K562 (cell line): ENCODE data around the gene XKR3. TPM values are rescaled to one million over a fixed set of nuclear protein-coding genes. Genes with fewer than 3 reads are reported as not detected.

Source experiments
- ATAC-seq: fragments of 200-7000 bp; cut with Tn5 transposase; 3 replicates; pipeline ENCODE4 v1.9.1; 2020; ENCODE audit warnings: moderate library complexity
- BruUV-seq: library from RNA; stranded (reverse); fragments of 400-500 nt; replicated peaks from 2 replicates; lab custom pipeline; 2021; lab: Mats Ljungman, UMichigan
- CTCF ChIA-PET: fragments of 300-600 bp; formaldehyde crosslinking; extraction: SDS; loops from one replicate; lab custom pipeline; 2021; ENCODE audit warnings: low intra/inter-chr PET ratio; lab: Yijun Ruan, JAX
- POLR2A ChIA-PET: fragments of 300-600, 350-650 bp; sonication (Branson Sonifier 250); formaldehyde crosslinking; extraction: SDS; loops from one replicate; lab custom pipeline; 2021; ENCODE audit warnings: antibody characterized with exemption, inconsistent platforms; lab: Yijun Ruan, JAX
- DNase-seq, 4 experiments: peaks; one replicate each; pipeline versions ENCODE4 v3.0.0 to v3.0.0-alpha.2; 2011 to 2018; ENCODE audit warnings: low spot score in 3 of 4, mixed read lengths in 3 of 4; ENCODE audit errors: extremely low read depth in 1 of 4
- FAIRE-seq: peaks from 2 replicates; lab custom pipeline; 2011; peaks lifted over from hg19 to GRCh38; lab: Jason Lieb, UNC
- H2AFZ ChIP-seq: 2 replicates; pipeline ENCODE4 v1.6.0; 2011; ENCODE audit warnings: low read depth, low read length, control low read depth, inconsistent platforms
- H3K27ac ChIP-seq: fragments of 200-600 bp; 3 replicates; pipeline ENCODE4 v1.8.0; 2011; ENCODE audit warnings: low read depth, mild to moderate bottlenecking, control low read depth, inconsistent platforms, low read length, moderate library complexity, mixed read lengths; ENCODE audit errors: extremely low read depth
- H3K27me3 ChIP-seq, 2 experiments: fragments of 300-600 bp in 1 of 2; 2 replicates in 1 of 2; 3 replicates in 1 of 2; pipeline versions ENCODE4 v1.6.0 to v1.8.0; 2011; ENCODE audit warnings: inconsistent platforms in 2 of 2, low read length in 2 of 2, mild to moderate bottlenecking in 1 of 2, mixed read lengths in 1 of 2, moderate library complexity in 1 of 2; ENCODE audit not compliant: control insufficient read depth in 2 of 2, insufficient read depth in 2 of 2
- H3K36me3 ChIP-seq: fragments of 300-600 bp; 3 replicates; pipeline ENCODE4 v1.8.0; 2011; ENCODE audit warnings: mild to moderate bottlenecking, low read length, inconsistent platforms; ENCODE audit not compliant: control insufficient read depth, insufficient read depth
- H3K4me1 ChIP-seq, 2 experiments: fragments of 200-600 bp in 1 of 2; replicated peaks in 1 of 2; 2 replicates in 1 of 2; 3 replicates in 1 of 2; pipeline versions ENCODE4 v1.5.1 to v1.8.0; 2011; ENCODE audit warnings: inconsistent platforms in 2 of 2, low read length in 2 of 2, mild to moderate bottlenecking in 1 of 2, mixed read lengths in 1 of 2, moderate library complexity in 1 of 2; ENCODE audit not compliant: control insufficient read depth in 2 of 2, insufficient read depth in 2 of 2
- H3K4me2 ChIP-seq: 2 replicates; pipeline ENCODE4 v1.6.1; 2011; ENCODE audit warnings: low read length, control low read depth, inconsistent platforms, mixed read lengths; ENCODE audit not compliant: insufficient read depth
- H3K4me3 ChIP-seq: fragments of 200-600 bp; sonication (generic), shearing (Covaris generic); 2 replicates; pipeline ENCODE4 v1.5.1; 2016; ENCODE audit warnings: control low read depth, inconsistent platforms
- H3K79me2 ChIP-seq: fragments of 200-600 bp; 3 replicates; pipeline ENCODE4 v1.8.0; 2011; ENCODE audit warnings: low read length, inconsistent platforms; ENCODE audit not compliant: control insufficient read depth, insufficient read depth
- H3K9ac ChIP-seq, 2 experiments: 2 replicates each; pipeline versions ENCODE4 v1.6.0 to v1.6.1; 2011; ENCODE audit warnings: low read depth in 2 of 2, low read length in 2 of 2, control low read depth in 1 of 2, inconsistent platforms in 1 of 2, mild to moderate bottlenecking in 1 of 2, mixed read lengths in 1 of 2; ENCODE audit not compliant: insufficient read depth in 1 of 2
- H3K9me1 ChIP-seq: one replicate; pipeline ENCODE4 v1.6.0; 2011; ENCODE audit warnings: inconsistent platforms, mild to moderate bottlenecking, low read length, moderate library complexity; ENCODE audit not compliant: control insufficient read depth, insufficient read depth
- H3K9me3 ChIP-seq: replicated peaks from 2 replicates; pipeline ENCODE4 v1.5.1; 2011; ENCODE audit warnings: low read depth, low read length, inconsistent platforms; ENCODE audit not compliant: control insufficient read depth, insufficient read depth
- H4K20me1 ChIP-seq: replicated peaks from 2 replicates; pipeline ENCODE4 v1.6.1; 2011; ENCODE audit warnings: low read length, inconsistent platforms, mixed read lengths; ENCODE audit not compliant: control insufficient read depth, insufficient read depth
- CCNT2 ChIP-seq: IDR thresholded peaks from 2 replicates; pipeline ENCODE4 v1.6.1; 2011; ENCODE audit warnings: borderline replicate concordance, low read depth, mild to moderate bottlenecking, moderate library complexity, mixed read lengths, low read length; ENCODE audit not compliant: insufficient read length; ENCODE audit errors: extremely low read depth
- CUX1 ChIP-seq: fragments of 200-800 bp; sonication (Bioruptor generic); IDR thresholded peaks from 2 replicates; pipeline ENCODE4 v1.6.1; 2016; ENCODE audit warnings: missing genetic modification characterization, missing compliant biosample characterization
- FOXJ3 ChIP-seq: sonication (generic); formaldehyde crosslinking; IDR thresholded peaks from 2 replicates; pipeline ENCODE4 v1.4.0; 2020; ENCODE audit warnings: mild to moderate bottlenecking, missing genetic modification reagents
- GATA2 ChIP-seq: sonication (generic); formaldehyde crosslinking; IDR thresholded peaks from 2 replicates; pipeline ENCODE4 v1.4.0; 2020; ENCODE audit warnings: mild to moderate bottlenecking, missing genetic modification reagents
- MIER1 ChIP-seq: fragments of 450-650 bp; IDR thresholded peaks from 2 replicates; pipeline ENCODE4 v1.6.1; 2016; ENCODE audit warnings: antibody characterized with exemption, mild to moderate bottlenecking, low read depth
- POLR2H ChIP-seq: IDR thresholded peaks from 2 replicates; pipeline ENCODE4 v1.6.1; 2016; ENCODE audit warnings: missing genetic modification characterization, low read depth, mild to moderate bottlenecking, control low read depth, missing compliant biosample characterization, moderate library complexity
- PRMT5 ChIP-seq: sonication (generic); formaldehyde crosslinking; IDR thresholded peaks from 2 replicates; pipeline ENCODE4 v1.5.0; 2020; ENCODE audit warnings: missing genetic modification reagents
- SMARCC2 ChIP-seq: fragments of 450-650 bp; IDR thresholded peaks from 2 replicates; pipeline ENCODE4 v1.6.1; 2017; ENCODE audit warnings: antibody characterized with exemption, moderate library complexity, mild to moderate bottlenecking, low read depth
- TEAD2 ChIP-seq: fragments of 450-650 bp; IDR thresholded peaks from 2 replicates; pipeline ENCODE4 v1.6.1; 2016; ENCODE audit warnings: missing genetic modification characterization, control low read depth, missing compliant biosample characterization
- ZNF354B ChIP-seq: fragments of 250-450 bp; sonication (Bioruptor Pico); IDR thresholded peaks from 2 replicates; pipeline ENCODE4 v1.4.0; 2020
- ZNF592 ChIP-seq: fragments of 450-650 bp; IDR thresholded peaks from 2 replicates; pipeline ENCODE4 v1.6.1; 2017; ENCODE audit warnings: antibody characterized with exemption, mild to moderate bottlenecking
- ZNF740 ChIP-seq, 3 experiments: fragments of 200-800 bp in 1 of 3; sonication (Bioruptor generic) in 1 of 3; sonication (generic) in 1 of 3; formaldehyde crosslinking in 1 of 3; IDR thresholded peaks; 2 replicates each; pipeline versions ENCODE4 v1.6.1 to v1.8.0; 2016 to 2022; ENCODE audit warnings: mild to moderate bottlenecking in 2 of 3, missing compliant biosample characterization in 2 of 3, missing genetic modification characterization in 2 of 3, missing genetic modification reagents in 1 of 3
- WGBS: fragments of 100-300 bp; shearing (Covaris generic); methylation state at CpG from one replicate; pipeline ENCODE4 v1.1.6; 2016; ENCODE audit warnings: low coverage, mixed read lengths; ENCODE audit not compliant: insufficient coverage; ENCODE audit errors: missing lambda C conversion rate; 5-methylcytosine and 5-hydroxymethylcytosine counted together
- in situ Hi-C: fragments of 300-500 bp; cut with MboI; formaldehyde crosslinking; loops from 4 replicates; pipeline ENCODE4 v1.15.0; 2018; ENCODE audit warnings: inconsistent platforms, mixed read lengths
- intact Hi-C: fragments of 100-400 bp; cut with micrococcal nuclease; formaldehyde crosslinking; loops from 2 replicates; pipeline ENCODE4 v1.14.2; 2022
- polyA plus RNA-seq, 8 experiments: library from polyadenylated mRNA; depleted of rRNA in 4 of 8; stranded (reverse) in 5 of 8; unstranded in 3 of 8; fragments of >200 nt; fragmentation: Nextera tagmentation in 2 of 8; fragmentation: Illumina TruSeq in 1 of 8; extraction: Ambion mirVana in 2 of 8; extraction: Trizol in 1 of 8; gene quantifications; 2 replicates each; pipeline versions ENCODE4 v1.2.1 to v1.2.3, GENCODE V29; 2011 to 2014; ENCODE audit warnings: inconsistent platforms in 1 of 8, missing spikeins in 1 of 8
- total RNA-seq, 7 experiments: library from RNA; depleted of rRNA in 6 of 7; stranded (reverse); fragments of >200 nt in 6 of 7; fragmentation: Illumina TruSeq in 2 of 7; extraction: Trizol in 2 of 7; gene quantifications; 2 replicates each; pipeline versions ENCODE4 v1.2.1 to v1.2.3, GENCODE V29; 2011 to 2021; ENCODE audit warnings: low replicate concordance in 1 of 7

Gene XKR3
- total and polyA plus RNA-seq, 9 of the 15 experiments (the other 6 are each of a cell fraction or from before 2014, with no cell fraction given), result 3.5 to 11.5 (median 7.1) TPM

- Histone ChIP-seq H4K20me1 (no peaks in the 10 kb centered on the region), H3K9me1 (no peaks in the 10 kb centered on the region), H3K27ac (no peak overlapping the region), H3K36me3 (peaks cover 24% of the 10 kb centered on the region), H3K4me3 (no peak overlapping the region), H3K4me2 (no peak overlapping the region), H3K79me2 (no peaks in the 10 kb centered on the region), H3K9me3 (no peaks in the 10 kb centered on the region), H3K9ac (no peak overlapping the region), H2AFZ (no peak overlapping the region), H3K4me1 (peaks cover 0 to 7% of the 10 kb centered on the region in 2 experiments; a peak in 3 of 5 replicates), H3K27me3 (no peaks in the 10 kb centered on the region)
- intact Hi-C loops (no loop called here), in situ Hi-C loops (no loop called here)
- ChIA-PET POLR2A (interaction anchor here (0.6 to 1.3 kb wide), 8 partner anchors 9 to 181 kb away, joined by 3 to 7 read pairs (median 3); no protein-coding TSS in a partner anchor), CTCF (no interaction called here)
- peak; percentile 3; the same call in 2 of the 3 replicates for ATAC-seq
- no TSS peak for BruUV-seq
- FAIRE-seq, result no peak
- 52% methylated on average over 4 of the region's 4 CpGs for WGBS
- DNase-seq, result no peak
- TF ChIP-seq MIER1 (no peak), TEAD2 (tag) (no peak), ZNF592 (no peak), CCNT2 (no peak), PRMT5 (CRISPR knock-in tag) (no peak), POLR2H (tag) (peak; percentile 32; the same call in 1 of the 2 replicates), SMARCC2 (no peak), GATA2 (CRISPR knock-in tag) (no peak), ZNF354B (CRISPR knock-in tag) (no peak), CUX1 (CRISPR knock-in tag) (no peak), FOXJ3 (CRISPR knock-in tag) (no peak), ZNF740 (CRISPR knock-in tag; IDR thresholded peaks at IDR 0.05) (no peak), ZNF740 (tag; IDR thresholded peaks at IDR 0.05) (no peak; a peak in 1 of 4 replicates)
These were observed 41.8 kb downstream of the XKR3 start for GRCh38 chr22:16783453-16783852.
